NCI-H1092 treated with DMSO at 0.1 percent for 48 hours (cell line): ENCODE measurements around the gene AOPEP.

Experiments
- DNase-seq: peaks from one replicate; lab custom pipeline; 2025; lab: John Stamatoyannopoulos, UW

The AOPEP gene, protein sequence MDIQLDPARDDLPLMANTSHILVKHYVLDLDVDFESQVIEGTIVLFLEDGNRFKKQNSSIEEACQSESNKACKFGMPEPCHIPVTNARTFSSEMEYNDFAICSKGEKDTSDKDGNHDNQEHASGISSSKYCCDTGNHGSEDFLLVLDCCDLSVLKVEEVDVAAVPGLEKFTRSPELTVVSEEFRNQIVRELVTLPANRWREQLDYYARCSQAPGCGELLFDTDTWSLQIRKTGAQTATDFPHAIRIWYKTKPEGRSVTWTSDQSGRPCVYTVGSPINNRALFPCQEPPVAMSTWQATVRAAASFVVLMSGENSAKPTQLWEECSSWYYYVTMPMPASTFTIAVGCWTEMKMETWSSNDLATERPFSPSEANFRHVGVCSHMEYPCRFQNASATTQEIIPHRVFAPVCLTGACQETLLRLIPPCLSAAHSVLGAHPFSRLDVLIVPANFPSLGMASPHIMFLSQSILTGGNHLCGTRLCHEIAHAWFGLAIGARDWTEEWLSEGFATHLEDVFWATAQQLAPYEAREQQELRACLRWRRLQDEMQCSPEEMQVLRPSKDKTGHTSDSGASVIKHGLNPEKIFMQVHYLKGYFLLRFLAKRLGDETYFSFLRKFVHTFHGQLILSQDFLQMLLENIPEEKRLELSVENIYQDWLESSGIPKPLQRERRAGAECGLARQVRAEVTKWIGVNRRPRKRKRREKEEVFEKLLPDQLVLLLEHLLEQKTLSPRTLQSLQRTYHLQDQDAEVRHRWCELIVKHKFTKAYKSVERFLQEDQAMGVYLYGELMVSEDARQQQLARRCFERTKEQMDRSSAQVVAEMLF

GRCh38 chr9:94726495-94727191, at the start of gene AOPEP:
Gene AOPEP (plus strand): TSS chr9:94726699. CDS start chr9:94759784, 33,085 bp downstream.
- peak; percentile 92 for DNase-seq

DNA sequence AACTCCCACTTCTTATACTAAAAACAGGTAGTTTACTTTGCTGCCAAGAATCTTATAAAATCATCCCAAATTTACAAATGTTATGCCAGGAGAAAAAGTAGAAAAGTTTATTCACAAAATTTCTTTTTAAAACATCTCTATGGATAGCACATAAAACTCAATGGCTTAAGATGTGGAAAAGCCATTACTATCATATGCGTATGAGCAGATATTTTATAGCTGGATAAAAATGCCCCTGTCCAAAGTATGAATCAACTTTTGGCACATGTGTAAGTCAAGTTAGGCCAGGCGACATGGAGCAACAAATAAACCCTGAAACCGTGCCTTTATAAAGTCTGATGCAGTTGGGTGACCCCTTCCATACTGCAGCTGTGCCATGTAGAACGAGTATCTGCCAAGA, 48.6 kb upstream of the AOPEP start:
- DNase-seq = no peak

DNA sequence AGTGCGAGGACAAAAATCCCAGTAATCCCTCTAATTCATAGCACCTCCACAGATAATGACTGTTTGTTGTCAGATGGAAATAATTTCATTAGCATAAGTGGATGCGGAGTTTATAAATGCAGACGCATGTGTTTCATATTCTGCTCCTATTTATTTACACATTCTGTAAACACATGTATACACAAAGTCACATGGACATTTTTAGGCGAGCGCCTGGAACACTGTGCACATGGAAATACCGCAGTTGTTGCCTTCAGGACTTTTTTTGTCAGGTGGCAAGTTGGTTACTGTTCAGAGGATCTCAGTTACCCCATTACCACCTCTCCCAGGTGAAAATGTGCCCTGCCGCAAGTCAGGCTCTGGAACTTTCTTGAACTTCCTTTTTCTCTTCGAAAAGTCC, 46.9 kb upstream of the AOPEP start:
- no peak for DNase-seq

- no peak for DNase-seq
Measured at GRCh38 chr9:94680020-94680419, 46.5 kb upstream of the AOPEP start.

GRCh38 chr9:94680621-94681020, 45.9 kb upstream of the AOPEP start:
- no peak for DNase-seq

GRCh38 chr9:94681508-94681907, 45.0 kb upstream of the AOPEP start:
- peak; percentile 67 for DNase-seq

- no peak for DNase-seq
Measured at GRCh38 chr9:94685359-94685758, 41.1 kb upstream of the AOPEP start.

GRCh38 chr9:94687451-94687850, 39.0 kb upstream of the AOPEP start:
- DNase-seq = peak; percentile 14

- DNase-seq = no peak
Measured at GRCh38 chr9:94690344-94690743, 36.2 kb upstream of the AOPEP start.

DNA sequence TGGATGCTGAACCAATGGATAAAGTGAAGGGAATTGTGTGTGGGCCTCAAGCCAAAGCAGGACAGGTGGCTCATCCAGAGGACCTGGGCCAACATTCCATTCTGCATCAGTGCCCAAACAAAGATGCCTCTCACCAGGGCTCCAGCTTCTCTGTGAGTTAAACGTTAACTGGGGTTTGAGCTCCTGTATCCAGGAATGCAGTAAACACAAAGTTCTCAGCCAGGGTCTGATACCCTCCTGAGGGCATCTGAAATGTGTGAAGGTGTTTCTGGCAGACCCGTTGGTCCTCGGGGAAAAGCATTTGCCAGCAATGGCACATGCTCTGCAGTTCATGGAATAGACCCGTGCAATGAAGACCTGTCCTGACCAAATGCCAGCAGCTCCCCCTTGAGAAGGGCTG, 33.9 kb upstream of the AOPEP start:
- DNase-seq = peak; percentile 51

DNA sequence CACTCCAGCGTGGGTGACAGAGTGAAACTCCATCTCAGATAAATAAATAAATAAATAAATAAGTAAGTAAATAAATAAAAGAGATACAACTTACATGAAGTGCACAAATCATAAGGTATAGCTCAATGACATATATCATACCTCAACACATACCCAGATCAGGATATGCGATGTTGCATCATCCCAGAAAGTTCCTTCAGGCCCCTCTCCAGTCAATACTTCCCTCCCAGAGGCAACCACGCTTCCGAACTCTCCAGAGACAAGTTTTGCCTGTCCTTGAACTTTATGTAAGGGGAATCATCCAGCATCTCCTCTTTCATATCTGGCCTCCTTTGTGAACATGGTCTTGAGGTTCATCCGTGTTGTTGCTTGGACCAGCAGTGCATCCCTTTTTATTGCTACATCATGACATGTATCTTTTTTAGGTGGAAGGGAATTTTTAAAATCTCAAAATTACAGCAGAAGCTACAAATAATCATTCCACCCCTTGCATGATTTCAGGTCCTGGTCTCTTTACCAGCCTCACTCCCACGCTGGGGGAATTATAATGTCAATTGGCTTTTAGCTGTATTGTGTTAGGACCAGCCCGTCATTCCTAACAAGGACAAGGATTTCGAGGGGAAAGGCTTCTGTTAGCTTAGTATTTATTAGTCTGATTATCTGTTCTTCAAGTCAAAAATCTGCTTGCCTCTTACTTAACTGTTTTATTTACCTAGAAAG, 32.9 kb upstream of the AOPEP start:
- DNase-seq = no peak

DNA sequence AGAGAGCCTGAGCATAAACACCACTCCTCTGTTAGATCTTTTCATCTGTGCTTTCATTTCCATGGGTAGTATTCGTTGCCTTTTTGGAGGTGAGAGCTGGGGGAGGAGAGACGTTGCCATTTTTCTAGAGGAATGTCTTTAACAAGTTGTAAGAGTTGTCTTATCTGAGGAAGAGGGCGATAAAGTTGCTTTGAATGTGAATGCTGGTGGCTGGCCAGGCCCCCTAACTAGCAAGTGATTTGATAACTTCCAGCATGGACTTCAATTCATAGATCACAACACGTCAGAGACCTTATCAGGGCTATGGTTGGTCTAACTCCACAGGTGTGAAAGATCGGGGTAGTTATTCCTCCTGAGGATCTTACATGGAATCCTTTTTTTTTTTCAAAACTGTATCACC, 30.0 kb upstream of the AOPEP start:
- DNase-seq = no peak

GRCh38 chr9:94697972-94698581, 28.4 kb upstream of the AOPEP start:
- DNase-seq = peak; percentile 31

DNA sequence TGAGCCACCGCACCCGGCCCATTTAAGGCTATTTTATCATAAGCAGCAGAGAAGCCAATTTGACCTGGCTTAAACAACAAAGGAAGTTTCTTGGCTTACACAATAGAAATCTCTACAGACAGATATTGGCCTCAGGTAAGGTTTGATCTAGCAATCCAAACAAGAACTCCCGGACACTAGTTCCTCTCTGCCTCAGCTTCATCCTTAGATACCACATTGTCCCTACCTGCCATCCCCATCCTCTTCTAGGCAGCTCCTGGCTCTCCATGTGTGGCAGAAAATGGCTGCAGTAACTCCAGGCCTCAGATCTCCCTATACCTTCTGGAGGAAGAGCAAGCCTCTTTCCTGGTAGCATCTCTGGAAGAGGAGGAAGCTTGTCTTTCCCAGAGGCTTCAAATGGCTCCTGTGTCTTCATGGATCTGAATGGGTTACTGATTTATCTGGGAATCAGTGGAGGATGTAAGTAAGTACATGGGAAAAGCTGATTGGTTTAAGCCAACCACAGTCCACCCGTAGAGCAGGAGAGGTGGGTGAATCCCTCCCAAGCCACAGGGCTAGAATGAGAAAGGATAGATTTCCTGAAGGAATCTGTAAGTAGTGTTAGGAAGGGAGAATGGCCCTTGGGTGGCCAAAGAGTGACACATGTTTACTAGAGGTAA, 26.7 kb upstream of the AOPEP start:
- DNase-seq = no peak

DNA sequence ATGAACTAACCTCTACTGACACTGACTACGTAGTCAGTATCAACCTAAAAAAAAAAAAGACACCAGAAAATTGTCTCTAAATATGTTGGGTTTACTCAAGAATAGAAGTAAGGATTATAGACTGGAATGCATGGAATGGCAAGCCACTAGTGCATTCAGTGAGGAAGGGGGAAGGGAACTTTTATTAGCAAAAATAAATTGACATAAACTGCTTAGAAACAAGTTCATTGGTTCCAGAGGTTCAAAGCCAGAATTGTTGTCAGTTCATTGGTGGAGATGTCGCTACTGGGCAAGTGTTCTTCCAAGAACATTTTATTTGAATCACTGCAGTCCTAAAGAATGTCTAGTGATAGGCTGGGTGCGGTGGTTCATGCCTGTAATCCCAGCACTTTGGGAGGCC, 26.1 kb upstream of the AOPEP start:
- no peak for DNase-seq

GRCh38 chr9:94703488-94704140, 22.9 kb upstream of the AOPEP start:
- DNase-seq = no peak

DNA sequence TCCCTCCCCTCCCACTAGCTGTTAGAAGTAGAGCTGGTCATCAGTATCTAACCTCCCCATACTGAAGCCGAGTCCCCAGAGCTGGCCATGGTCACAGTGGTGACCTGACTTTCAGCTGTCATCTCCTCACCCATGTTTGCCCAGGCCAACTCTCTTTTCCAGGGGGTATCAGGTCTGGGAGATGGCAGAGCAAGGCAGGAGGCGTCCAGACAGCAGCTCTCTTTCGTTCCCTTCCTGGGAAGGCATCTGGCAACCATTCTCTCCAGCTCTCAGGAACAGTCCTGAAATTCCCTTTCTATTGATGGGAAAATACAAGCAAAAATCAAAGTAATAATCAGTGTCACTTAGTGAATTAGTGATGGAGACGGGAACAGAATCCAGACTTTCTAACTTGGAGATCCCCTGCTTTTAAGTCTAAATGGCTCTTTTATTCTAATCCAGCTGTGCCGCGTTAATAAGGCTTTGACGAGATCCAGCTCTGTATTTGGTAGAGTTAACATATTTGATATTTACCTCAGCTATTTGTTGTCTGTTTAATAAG, 21.3 kb upstream of the AOPEP start:
- no peak for DNase-seq

GRCh38 chr9:94706922-94707321, 19.6 kb upstream of the AOPEP start:
- no peak for DNase-seq

DNA sequence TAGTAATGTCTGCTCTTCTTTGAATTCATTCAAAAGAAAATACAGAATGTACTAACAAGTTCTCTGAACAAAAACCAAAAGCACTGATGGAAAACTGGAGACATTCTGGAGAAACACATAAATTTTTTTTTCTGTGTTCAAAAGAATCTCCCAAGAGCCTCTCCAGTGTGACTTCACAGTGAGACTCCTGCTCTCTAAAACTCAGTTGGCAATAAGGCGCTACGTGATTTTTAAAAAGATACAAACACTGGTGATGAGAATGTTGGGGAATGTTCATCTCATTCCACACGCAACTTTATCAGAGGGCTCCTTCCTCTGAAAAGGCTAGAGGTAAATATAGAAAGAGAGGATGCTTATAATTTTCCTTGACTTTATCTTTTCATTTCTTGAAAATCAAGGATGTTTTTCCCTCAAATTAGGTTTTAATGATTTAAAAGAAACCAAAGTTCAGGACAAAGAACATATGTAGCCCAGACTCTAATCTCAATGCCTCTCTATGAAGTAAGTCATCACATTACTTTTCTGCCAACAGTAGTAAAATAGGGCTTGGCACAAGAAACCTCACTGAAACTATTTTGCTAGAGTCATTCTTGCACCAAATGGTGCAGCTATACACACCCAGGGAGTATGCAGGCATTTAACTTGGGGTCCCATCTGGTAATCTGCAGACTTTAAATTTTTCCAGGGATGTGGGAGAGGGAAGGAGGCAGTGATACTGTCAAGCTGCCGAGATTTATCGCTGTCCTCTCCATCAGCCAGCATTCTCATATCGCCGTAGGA, 12.9 kb upstream of the AOPEP start:
- DNase-seq = no peak
